ENCODE data around the gene ESPN.

GRCh38 chr1:6491966-6492365 lies 67.4 kb downstream of the ESPN start:
- TF ChIP-seq E4F1 (IDR thresholded peaks at IDR 0.05; ENCODE audit: borderline replicate concordance, partially characterized antibody) (no peak), CTCF (IDR thresholded peaks at IDR 0.05 in 2 of 3, conservative IDR thresholded peaks at IDR 0.05 in 1 of 3; ENCODE audit: control insufficient read depth in 2 of 3, extremely low read depth in 1 of 3, insufficient read depth in 1 of 3, low read depth in 3 of 3, low read length in 3 of 3) (no peak), TARDBP (IDR thresholded peaks at IDR 0.05; ENCODE audit: borderline replicate concordance) (no peak), MEF2B (IDR thresholded peaks at IDR 0.05; ENCODE audit: partially characterized antibody, poor library complexity, severe bottlenecking) (no peak), EZH2 (IDR thresholded peaks at IDR 0.05; ENCODE audit: borderline replicate concordance, control insufficient read depth, low read depth, low read length) (no peak), TAF1 (IDR thresholded peaks at IDR 0.05; ENCODE audit: borderline replicate concordance, low read depth, low read length) (no peak), POLR2AphosphoS5 (IDR thresholded peaks at IDR 0.05; ENCODE audit: low read length) (no peak), STAT3 (IDR thresholded peaks at IDR 0.05; ENCODE audit: low read depth, low read length) (no peak), YY1 (IDR thresholded peaks at IDR 0.05; ENCODE audit: low read depth, low read length) (no peak), RFX5 (IDR thresholded peaks at IDR 0.05; ENCODE audit: low read depth, low read length) (no peak), PAX5 (IDR thresholded peaks at IDR 0.05; ENCODE audit: borderline replicate concordance, low read depth, low read length) (no peak), POLR2A (IDR thresholded peaks at IDR 0.05; ENCODE audit: low read depth, low read length) (no peak), EGR1 (IDR thresholded peaks at IDR 0.05; ENCODE audit: borderline replicate concordance in 1 of 2, low read depth in 2 of 2, low read length in 2 of 2) (no peak), SUZ12 (IDR thresholded peaks at IDR 0.05; ENCODE audit: unreplicated experiment) (no peak)

All from GM12878 (cell line).